DOHH2 (cell line): ENCODE results near the gene FBXW5.

Experiments used
- H3F3A ChIP-seq: fragments of 200-600 bp; sonication (generic), shearing (Covaris generic); 2 replicates; pipeline ENCODE4 v1.6.0; 2016; ENCODE audit warnings: antibody characterized with exemption, mild to moderate bottlenecking; ENCODE audit not compliant: control insufficient read depth, insufficient read depth
- H3K27ac ChIP-seq: fragments of 200-600 bp; sonication (generic); 2 replicates; pipeline ENCODE4 v1.5.1; 2014; ENCODE audit warnings: low read depth, mild to moderate bottlenecking, low read length, moderate library complexity
- H3K27me3 ChIP-seq: fragments of 200-600 bp; sonication (generic); 2 replicates; pipeline ENCODE4 v1.6.1; 2014; ENCODE audit warnings: mild to moderate bottlenecking, low read length, mixed read lengths; ENCODE audit not compliant: control insufficient read depth
- H3K36me3 ChIP-seq: fragments of 200-600 bp; sonication (generic); 2 replicates; pipeline ENCODE4 v1.6.1; 2014; ENCODE audit warnings: mild to moderate bottlenecking, low read length, moderate library complexity, mixed read lengths; ENCODE audit not compliant: control insufficient read depth
- H3K4me1 ChIP-seq: fragments of 200-600 bp; sonication (generic); 2 replicates; pipeline ENCODE4 v1.6.1; 2014; ENCODE audit warnings: mild to moderate bottlenecking, low read length, mixed read lengths; ENCODE audit not compliant: control insufficient read depth
- H3K4me2 ChIP-seq: fragments of 200-600 bp; sonication (generic); 2 replicates; pipeline ENCODE4 v1.6.0; 2014; ENCODE audit warnings: mild to moderate bottlenecking, low read length, moderate library complexity
- H3K4me3 ChIP-seq: fragments of 200-600 bp; sonication (generic); 2 replicates; pipeline ENCODE4 v1.5.1; 2014; ENCODE audit warnings: mild to moderate bottlenecking, low read length, mixed read lengths
- H3K79me2 ChIP-seq: fragments of 200-600 bp; sonication (generic); 2 replicates; pipeline ENCODE4 v1.6.1; 2014; ENCODE audit warnings: mild to moderate bottlenecking, low read length, mixed read lengths; ENCODE audit not compliant: control insufficient read depth
- H3K9me2 ChIP-seq: fragments of 200-600 bp; sonication (generic); replicated peaks from 2 replicates; pipeline ENCODE4 v1.6.1; 2014; ENCODE audit warnings: mild to moderate bottlenecking, low read length, mixed read lengths; ENCODE audit not compliant: control insufficient read depth
- H3K9me3 ChIP-seq: fragments of 200-600 bp; sonication (generic); 2 replicates; pipeline ENCODE4 v1.6.1; 2014; ENCODE audit warnings: antibody characterized with exemption, low read length, mixed read lengths; ENCODE audit not compliant: control insufficient read depth, insufficient read depth
- H4K20me1 ChIP-seq: fragments of 200-600 bp; sonication (generic); 2 replicates; pipeline ENCODE4 v1.6.0; 2014; ENCODE audit warnings: low read depth, mild to moderate bottlenecking, antibody characterized with exemption, low read length, moderate library complexity; ENCODE audit not compliant: control insufficient read depth, insufficient read depth
- EZH2phosphoT487 ChIP-seq: fragments of 200-600 bp; sonication (generic); IDR thresholded peaks from 2 replicates; pipeline ENCODE4 v1.6.1; 2017; ENCODE audit warnings: borderline replicate concordance, mild to moderate bottlenecking, antibody characterized with exemption, low read length, moderate library complexity, mixed read lengths
- TF ChIP-seq, protein P1 (sequence below): fragments of 200-600 bp; sonication (generic); IDR thresholded peaks from one replicate; pipeline ENCODE4 v1.5.1; 2014; ENCODE audit warnings: antibody characterized with exemption, mild to moderate bottlenecking, low read depth, low read length; ENCODE audit not compliant: poor library complexity, severe bottlenecking

FBXW5 gene

DNA sequence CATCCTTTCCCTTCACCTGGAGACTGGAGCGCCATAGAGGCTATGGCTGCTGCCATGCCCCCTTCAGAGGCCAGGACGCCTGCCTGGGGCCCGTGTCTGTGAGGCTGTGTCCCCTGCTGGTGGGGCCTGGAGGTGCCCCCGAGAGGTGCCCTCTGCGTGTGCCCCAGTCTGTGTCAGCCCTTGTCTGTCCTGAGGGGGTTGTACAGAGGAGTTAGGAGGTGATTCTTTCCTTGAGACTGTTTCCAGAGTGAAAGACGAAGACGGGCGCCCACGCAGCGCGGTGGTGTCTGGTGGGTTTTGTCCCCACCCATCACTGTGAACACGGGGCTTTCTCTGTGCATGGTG lies 33.7 kb downstream of the FBXW5 start:
- Histone ChIP-seq H3K27ac (no peak overlapping the region), H3K4me3 (no peak overlapping the region), H3K36me3 (peaks cover 76% of the 10 kb centered on the region), H3K27me3 (no peaks in the 10 kb centered on the region), H3F3A (no peaks in the 10 kb centered on the region), H3K79me2 (peaks cover 8% of the 10 kb centered on the region; the same call in 1 of the 2 replicates), H4K20me1 (no peaks in the 10 kb centered on the region), H3K4me2 (no peak overlapping the region), H3K9me3 (no peaks in the 10 kb centered on the region), H3K9me2 (no peaks in the 10 kb centered on the region), H3K4me1 (no peaks in the 10 kb centered on the region)
- TF ChIP-seq, protein P1, sequence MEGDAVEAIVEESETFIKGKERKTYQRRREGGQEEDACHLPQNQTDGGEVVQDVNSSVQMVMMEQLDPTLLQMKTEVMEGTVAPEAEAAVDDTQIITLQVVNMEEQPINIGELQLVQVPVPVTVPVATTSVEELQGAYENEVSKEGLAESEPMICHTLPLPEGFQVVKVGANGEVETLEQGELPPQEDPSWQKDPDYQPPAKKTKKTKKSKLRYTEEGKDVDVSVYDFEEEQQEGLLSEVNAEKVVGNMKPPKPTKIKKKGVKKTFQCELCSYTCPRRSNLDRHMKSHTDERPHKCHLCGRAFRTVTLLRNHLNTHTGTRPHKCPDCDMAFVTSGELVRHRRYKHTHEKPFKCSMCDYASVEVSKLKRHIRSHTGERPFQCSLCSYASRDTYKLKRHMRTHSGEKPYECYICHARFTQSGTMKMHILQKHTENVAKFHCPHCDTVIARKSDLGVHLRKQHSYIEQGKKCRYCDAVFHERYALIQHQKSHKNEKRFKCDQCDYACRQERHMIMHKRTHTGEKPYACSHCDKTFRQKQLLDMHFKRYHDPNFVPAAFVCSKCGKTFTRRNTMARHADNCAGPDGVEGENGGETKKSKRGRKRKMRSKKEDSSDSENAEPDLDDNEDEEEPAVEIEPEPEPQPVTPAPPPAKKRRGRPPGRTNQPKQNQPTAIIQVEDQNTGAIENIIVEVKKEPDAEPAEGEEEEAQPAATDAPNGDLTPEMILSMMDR, result peak; percentile 10
- TF ChIP-seq EZH2phosphoT487, result no peak

DNA sequence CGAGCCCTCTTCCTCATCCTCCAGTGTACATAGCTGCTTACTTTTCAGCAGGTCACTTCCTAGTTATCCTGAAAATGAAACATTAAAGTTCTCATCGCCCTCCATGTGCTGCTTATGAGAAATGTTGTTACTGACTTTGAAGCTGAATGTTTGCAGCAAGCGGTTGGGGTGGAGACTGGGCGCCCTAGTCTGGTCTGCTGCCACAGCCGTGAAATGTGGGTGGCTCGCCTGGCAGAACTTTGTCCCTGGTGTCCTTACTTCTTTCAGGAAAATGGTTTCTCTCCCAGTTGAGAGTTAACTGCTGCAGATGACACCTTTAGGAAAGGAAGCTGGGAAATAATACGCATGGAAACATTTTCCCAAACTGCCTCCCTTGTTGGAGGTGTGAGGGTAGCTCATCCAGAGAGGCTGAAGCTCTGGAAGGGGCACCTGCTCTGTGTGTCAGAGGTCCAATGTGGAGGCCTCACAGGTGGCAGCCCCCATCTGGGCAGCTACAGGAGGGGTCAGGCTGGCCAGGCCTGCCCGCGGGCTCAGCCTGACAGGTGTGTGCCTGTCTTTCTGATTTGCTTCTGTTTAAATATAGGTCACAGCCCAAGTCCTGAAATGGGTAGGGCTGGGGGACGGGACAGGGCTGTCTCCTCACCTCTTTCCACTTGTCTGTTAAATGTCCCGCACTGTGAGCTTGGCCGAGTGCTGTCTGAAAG lies 34.2 kb downstream of the FBXW5 start:
- TF ChIP-seq, protein P1, result no peak
- TF ChIP-seq EZH2phosphoT487, result no peak
- Histone ChIP-seq H3K4me1 (no peaks in the 10 kb centered on the region), H3K36me3 (peaks cover 75% of the 10 kb centered on the region), H3K9me2 (no peaks in the 10 kb centered on the region), H3K4me3 (no peak overlapping the region), H3K9me3 (no peaks in the 10 kb centered on the region), H3K27me3 (no peaks in the 10 kb centered on the region), H3F3A (no peaks in the 10 kb centered on the region), H4K20me1 (no peaks in the 10 kb centered on the region), H3K4me2 (no peak overlapping the region), H3K27ac (no peak overlapping the region), H3K79me2 (peaks cover 6% of the 10 kb centered on the region; the same call in 1 of the 2 replicates)

DNA sequence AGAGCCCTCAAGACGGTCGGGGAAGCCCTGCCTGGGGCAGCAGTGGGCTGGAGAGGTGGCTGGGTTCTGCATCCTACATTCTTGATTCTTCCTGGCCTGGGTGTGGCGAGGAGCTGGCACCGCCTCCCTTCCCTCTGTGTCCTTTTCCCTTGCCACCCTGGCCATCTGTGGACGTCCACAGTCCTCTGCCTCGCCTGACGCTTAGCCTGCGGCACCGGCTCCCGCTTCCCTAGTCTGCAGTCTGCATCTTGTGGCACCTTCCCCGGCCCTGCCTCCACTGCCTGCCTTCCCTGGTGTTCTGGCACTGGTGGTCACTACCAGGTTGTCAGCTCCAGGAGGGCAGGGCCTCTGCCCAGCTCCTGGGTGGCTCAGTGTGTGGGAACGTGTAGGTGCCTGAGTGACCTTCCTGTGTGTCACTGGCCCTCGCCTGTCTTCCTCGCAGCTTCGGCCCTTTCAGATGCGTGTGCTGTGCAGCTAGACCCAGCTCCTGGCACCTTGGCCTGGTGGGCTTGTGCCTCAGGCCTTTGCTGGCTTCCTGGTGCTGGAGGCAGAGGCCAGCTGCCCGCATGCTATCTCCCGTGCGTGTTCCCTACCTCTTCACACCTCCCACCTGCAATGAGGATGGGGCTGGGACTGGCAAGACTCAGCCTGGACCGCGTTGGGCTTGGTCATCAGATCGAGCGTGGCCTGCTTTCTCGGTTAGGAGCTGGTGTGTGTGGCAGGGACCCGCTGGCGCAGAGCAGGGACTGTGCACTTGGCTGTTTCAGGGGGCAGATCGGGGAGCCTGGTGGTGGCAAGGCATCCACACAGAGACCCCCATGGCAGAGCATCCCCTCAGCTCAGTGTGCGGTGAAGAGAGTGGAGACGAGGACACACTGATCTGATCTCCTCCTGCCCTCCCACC lies 37.3 kb downstream of the FBXW5 start:
- no peak overlapping the region for H3K4me3 ChIP-seq
- H3K27me3 ChIP-seq, result no peaks in the 10 kb centered on the region
- H3K4me1 ChIP-seq, result no peaks in the 10 kb centered on the region
- peaks cover 17% of the 10 kb centered on the region for H3K79me2 ChIP-seq
- TF ChIP-seq, protein P1, result no peak
- no peak for TF ChIP-seq EZH2phosphoT487
- H3K9me2 ChIP-seq, result no peaks in the 10 kb centered on the region
- H3K36me3 ChIP-seq, result peaks cover 71% of the 10 kb centered on the region
- no peaks in the 10 kb centered on the region for H4K20me1 ChIP-seq
- no peak overlapping the region for H3K4me2 ChIP-seq
- no peaks in the 10 kb centered on the region for H3F3A ChIP-seq
- H3K9me3 ChIP-seq, result no peaks in the 10 kb centered on the region
- H3K27ac ChIP-seq, result no peak overlapping the region
